GM18873 (cell line): ENCODE measurements around the gene EPN1.
A peak's percentile ranks its signal among the peaks of the same experiment; 100 is the strongest.

Experiments
- ATAC-seq: cut with Tn5 transposase; IDR thresholded peaks from one replicate; pipeline ENCODE4 v1.9.1; 2021; ENCODE audit warnings: mild to moderate bottlenecking, moderate library complexity, moderate number of reproducible peaks; ENCODE audit not compliant: unreplicated experiment, low FRiP score

The EPN1 gene

GRCh38 chr19:55645512-55645881, 29.5 kb upstream of the EPN1 start:
- no peak for ATAC-seq

GRCh38 chr19:55646889-55647731, 27.9 kb upstream of the EPN1 start:
- no peak for ATAC-seq

GRCh38 chr19:55647732-55648584, 27.1 kb upstream of the EPN1 start, which contains the start of gene CCDC106:
Gene CCDC106 (plus strand): TSS chr19:55648212. CDS start chr19:55649047, 835 bp downstream.
- no peak for ATAC-seq

GRCh38 chr19:55648585-55649267, 26.3 kb upstream of the EPN1 start:
- no peak for ATAC-seq

- no peak for ATAC-seq
These were observed 25.5 kb upstream of the EPN1 start for GRCh38 chr19:55649268-55650125.

- ATAC-seq: no peak
These were observed 24.9 kb upstream of the EPN1 start for GRCh38 chr19:55650126-55650557.

- no peak for ATAC-seq
These were observed 24.3 kb upstream of the EPN1 start for GRCh38 chr19:55650602-55651230.

GRCh38 chr19:55651236-55651635, 23.8 kb upstream of the EPN1 start:
- no peak for ATAC-seq

- ATAC-seq: no peak
These were observed 22.5 kb upstream of the EPN1 start for GRCh38 chr19:55652311-55653128.

GRCh38 chr19:55653651-55654322, 21.2 kb upstream of the EPN1 start:
- ATAC-seq: peak; percentile 42

GRCh38 chr19:55654323-55654867, 20.6 kb upstream of the EPN1 start:
- peak; percentile 70 for ATAC-seq

- ATAC-seq: peak; percentile 27
These were observed 20.0 kb upstream of the EPN1 start, which contains the start of gene U2AF2 for GRCh38 chr19:55654868-55655647. Gene U2AF2 (plus strand): TSS chr19:55655035. CDS start chr19:55655105, 70 bp downstream.

GRCh38 chr19:55655648-55656040, 19.4 kb upstream of the EPN1 start:
- ATAC-seq: no peak

GRCh38 chr19:55656552-55656951, 18.5 kb upstream of the EPN1 start:
- ATAC-seq: no peak

- no peak for ATAC-seq
These were observed 17.9 kb upstream of the EPN1 start for GRCh38 chr19:55656988-55657747.

GRCh38 chr19:55658846-55659459, 16.1 kb upstream of the EPN1 start:
- ATAC-seq: no peak
